HG02938 (cell line): ENCODE results near the gene SRSF3.
"Not testable (repeated sequence)": the region's sequence is repeated elsewhere in the genome, so short reads cannot be mapped to it uniquely, and the experiment has no call there.

ENCODE experiments used
- ATAC-seq: cut with Tn5 transposase; IDR thresholded peaks from one replicate; pipeline ENCODE4 v1.9.1; 2021; ENCODE audit warnings: mild to moderate bottlenecking, moderate library complexity; ENCODE audit not compliant: unreplicated experiment

The SRSF3 gene

GRCh38 chr6:36604090-36605060 is 10.2 kb downstream of the SRSF3 start:
- no peak for ATAC-seq

GRCh38 chr6:36605143-36605542 is 11.0 kb downstream of the SRSF3 start:
- ATAC-seq = no peak

GRCh38 chr6:36605560-36606391 is 11.6 kb downstream of the SRSF3 start:
- ATAC-seq = no peak

- ATAC-seq = not testable (repeated sequence)
Observed at GRCh38 chr6:36607305-36607682, 13.1 kb downstream of the SRSF3 start.

GRCh38 chr6:36607683-36608386 is 13.7 kb downstream of the SRSF3 start:
- no peak for ATAC-seq

GRCh38 chr6:36608788-36609563 is 14.8 kb downstream of the SRSF3 start:
- ATAC-seq = no peak

GRCh38 chr6:36609582-36609981 is 15.4 kb downstream of the SRSF3 start:
- no peak for ATAC-seq

- ATAC-seq = no peak
Observed at GRCh38 chr6:36610041-36610955, 16.1 kb downstream of the SRSF3 start.

- ATAC-seq = no peak
Observed at GRCh38 chr6:36610956-36611336, 16.8 kb downstream of the SRSF3 start.

- ATAC-seq = not testable (repeated sequence)
Observed at GRCh38 chr6:36611679-36612078, 17.5 kb downstream of the SRSF3 start.

GRCh38 chr6:36612101-36612625 is 18.0 kb downstream of the SRSF3 start:
- ATAC-seq = no peak

GRCh38 chr6:36613200-36613995 is 19.2 kb downstream of the SRSF3 start:
- ATAC-seq = no peak

- ATAC-seq = no peak
Observed at GRCh38 chr6:36615018-36615761, 21.0 kb downstream of the SRSF3 start.

- no peak for ATAC-seq
Observed at GRCh38 chr6:36616893-36617521, 22.8 kb downstream of the SRSF3 start.

- ATAC-seq = no peak
Observed at GRCh38 chr6:36618366-36619355, 24.5 kb downstream of the SRSF3 start.

GRCh38 chr6:36621371-36621855 is 27.3 kb downstream of the SRSF3 start:
- ATAC-seq = no peak
